B cell (primary cell): Measurements from ENCODE around the gene B4GALT1. TPM values are rescaled to one million over a fixed set of nuclear protein-coding genes. Genes with fewer than 3 reads are reported as not detected.
"Not testable (repeated sequence)": the region's sequence is repeated elsewhere in the genome, so short reads cannot be mapped to it uniquely, and the experiment has no call there.

Source experiments
- ATAC-seq: fragments of 200-7000 bp; cut with Tn5 transposase; one replicate; pipeline ENCODE4 v1.10.0; 2021; ENCODE audit warnings: low read depth, mild to moderate bottlenecking, moderate number of reproducible peaks, moderate library complexity
- CTCF ChIA-PET: fragments of 350-600 bp; sonication (Branson Sonifier 250); formaldehyde crosslinking; loops from one replicate; lab custom pipeline; 2021; ENCODE audit warnings: antibody characterized with exemption, inconsistent platforms; lab: Charles Lee
- POLR2A ChIA-PET: fragments of 350-600 bp; sonication (Branson Sonifier 250); formaldehyde crosslinking; loops from one replicate; lab custom pipeline; 2021; ENCODE audit warnings: antibody characterized with exemption; lab: Charles Lee
- DNase-seq: peaks from one replicate; pipeline ENCODE4 v3.0.0; 2013
- H2AFZ ChIP-seq: 2 replicates; pipeline ENCODE4 v1.6.1; 2012; ENCODE audit warnings: mild to moderate bottlenecking, low read depth, low read length; ENCODE audit not compliant: insufficient read depth, poor library complexity, severe bottlenecking
- H3K27ac ChIP-seq, 2 donors: 1 replicate in 1 of 2; 2 replicates in 1 of 2; pipeline ENCODE4 v1.5.1; 2012 to 2013; ENCODE audit warnings: low read length in 2 of 2, mild to moderate bottlenecking in 2 of 2, moderate library complexity in 1 of 2
- H3K27me3 ChIP-seq, 4 experiments: fragments of 200-600 bp in 1 of 4; sonication (generic) in 1 of 4; replicated peaks in 1 of 4; 1 replicate in 2 of 4; 2 replicates in 2 of 4; pipeline versions ENCODE4 v1.6.1 to v1.7.0; 2013 to 2016; ENCODE audit warnings: low read length in 3 of 4, mild to moderate bottlenecking in 2 of 4, mixed read lengths in 1 of 4, moderate library complexity in 1 of 4; ENCODE audit not compliant: insufficient read depth in 4 of 4, control insufficient read depth in 3 of 4; ENCODE audit errors: control extremely low read depth in 1 of 4
- H3K36me3 ChIP-seq, 2 experiments: replicated peaks in 1 of 2; 1 replicate in 1 of 2; 2 replicates in 1 of 2; pipeline versions ENCODE4 v1.6.1 to v1.7.1; 2013; ENCODE audit warnings: low read length in 1 of 2; ENCODE audit not compliant: insufficient read depth in 2 of 2, control insufficient read depth in 1 of 2; ENCODE audit errors: control extremely low read depth in 1 of 2, extremely low read depth in 1 of 2
- H3K4me1 ChIP-seq, 2 donors: fragments of 200-600 bp in 1 of 2; sonication (generic) in 1 of 2; 1 replicate in 1 of 2; 2 replicates in 1 of 2; pipeline versions ENCODE4 v1.5.1 to v1.6.1; 2013 to 2017; ENCODE audit warnings: low read length in 2 of 2; ENCODE audit not compliant: control insufficient read depth in 2 of 2, insufficient read depth in 2 of 2
- H3K4me2 ChIP-seq: replicated peaks from 2 replicates; pipeline ENCODE3; 2012; ENCODE audit warnings: mild to moderate bottlenecking, low read depth, low read length; ENCODE audit not compliant: poor library complexity, severe bottlenecking
- H3K4me3 ChIP-seq, 5 experiments: fragments of 200-600 bp in 1 of 5; sonication (generic) in 1 of 5; 1 replicate in 3 of 5; 2 replicates in 2 of 5; pipeline versions ENCODE4 v1.5.1 to v1.7.0; 2011 to 2016; ENCODE audit warnings: low read length in 4 of 5, mild to moderate bottlenecking in 4 of 5, low read depth in 2 of 5, control low read depth in 1 of 5, moderate library complexity in 1 of 5; ENCODE audit not compliant: insufficient read depth in 1 of 5; ENCODE audit errors: control extremely low read depth in 1 of 5, extremely low read depth in 1 of 5
- H3K79me2 ChIP-seq: fragments of 200-600 bp; sonication (generic); one replicate; pipeline ENCODE4 v1.6.0; 2016; ENCODE audit warnings: low read length; ENCODE audit not compliant: control insufficient read depth, insufficient read depth
- H3K9ac ChIP-seq: fragments of 200-600 bp; sonication (generic); 2 replicates; pipeline ENCODE4 v1.6.1; 2017; ENCODE audit warnings: mild to moderate bottlenecking, low read length, moderate library complexity
- H3K9me3 ChIP-seq, 3 donors: one replicate each; pipeline versions ENCODE4 v1.6.1 to v1.7.1; 2013; ENCODE audit warnings: low read length in 2 of 3; ENCODE audit not compliant: control insufficient read depth in 2 of 3, insufficient read depth in 1 of 3; ENCODE audit errors: control extremely low read depth in 1 of 3
- H4K20me1 ChIP-seq: 2 replicates; pipeline ENCODE4 v1.6.0; 2012; ENCODE audit warnings: mild to moderate bottlenecking, low read length; ENCODE audit not compliant: insufficient read depth, control insufficient read depth, poor library complexity, severe bottlenecking
- H3K27ac Mint-ChIP-seq: one replicate; pipeline ENCODE4 v1.8.0; 2021; ENCODE audit warnings: mixed read lengths
- H3K27me3 Mint-ChIP-seq: one replicate; pipeline ENCODE4 v1.8.0; 2021; ENCODE audit warnings: mixed read lengths
- H3K4me1 Mint-ChIP-seq: one replicate; pipeline ENCODE4 v1.8.0; 2021; ENCODE audit warnings: mixed read lengths
- H3K4me3 Mint-ChIP-seq: one replicate; pipeline ENCODE4 v1.8.0; 2021; ENCODE audit warnings: mixed read lengths
- H3K9me3 Mint-ChIP-seq: one replicate; pipeline ENCODE4 v1.8.0; 2022; ENCODE audit warnings: mixed read lengths; ENCODE audit not compliant: insufficient read depth
- CTCF ChIP-seq: fragments of 200-600 bp; IDR thresholded peaks from one replicate; pipeline ENCODE4 v1.8.0; 2022; ENCODE audit warnings: antibody characterized with exemption, mild to moderate bottlenecking
- EZH2 ChIP-seq: IDR thresholded peaks from 2 replicates; pipeline ENCODE4 v1.6.1; 2012; ENCODE audit warnings: borderline replicate concordance, low read depth, mild to moderate bottlenecking, moderate library complexity, low read length; ENCODE audit not compliant: insufficient read depth, poor library complexity, severe bottlenecking
- WGBS: methylation state at CpG from one replicate; pipeline ENCODE4 v1.1.5; 2013; ENCODE audit warnings: missing lambda C conversion rate; ENCODE audit not compliant: insufficient coverage; 5-methylcytosine and 5-hydroxymethylcytosine counted together
- intact Hi-C: fragments of 100-400 bp; cut with micrococcal nuclease; formaldehyde crosslinking; loops from one replicate; pipeline ENCODE4 v1.10.0; 2022
- polyA plus RNA-seq: library from polyadenylated mRNA; depleted of rRNA; stranded (reverse); fragments of >200 nt; gene quantifications from 2 replicates; pipeline ENCODE4 v1.2.3, GENCODE V29; 2012
- total RNA-seq, 2 donors: library from RNA; stranded (reverse); fragments of 120-200 nt in 1 of 2; gene quantifications; 1 replicate in 1 of 2; 2 replicates in 1 of 2; pipeline versions ENCODE4 v1.2.3 to v1.2.4, GENCODE V29; 2013 to 2022

B4GALT1 gene
- total and polyA plus RNA-seq, 2 donors (not counting 1 experiment from before 2014, with no cell fraction given), result 49.2 to 201 TPM

DNA sequence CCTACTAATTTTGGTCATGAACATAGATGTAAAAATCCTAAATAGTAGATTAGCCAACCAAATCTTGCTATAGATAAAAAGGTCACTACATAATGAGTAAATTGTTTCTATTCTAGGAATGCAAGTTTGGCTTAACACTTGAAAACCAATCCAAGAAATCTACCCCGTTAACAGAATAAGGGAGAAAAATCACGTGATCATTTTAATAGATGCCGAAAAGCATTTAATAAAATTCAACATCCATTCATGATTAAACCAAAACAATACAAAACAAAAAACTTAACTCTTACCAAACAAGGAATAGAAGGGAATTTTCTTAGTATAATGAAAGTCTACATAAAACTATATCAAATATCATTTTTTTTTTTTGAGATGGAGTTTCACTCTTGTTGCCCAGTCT, 69.9 kb downstream of the B4GALT1 start:
- H3K27ac Mint-ChIP-seq, result no peak overlapping the region
- H3K9me3 Mint-ChIP-seq, result no peaks in the 10 kb centered on the region
- TF ChIP-seq CTCF (no peak), EZH2 (no peak)
- ChIA-PET POLR2A (no interaction called here), CTCF (interaction anchor here (1.5 kb wide), 1 partner anchor 129 kb away, joined by 4 read pairs; no protein-coding TSS in a partner anchor)
- H3K4me2 ChIP-seq, result no peak overlapping the region
- no peak for DNase-seq
- H3K36me3 ChIP-seq, result no peaks in the 10 kb centered on the region
- no peaks in the 10 kb centered on the region for H3K27me3 ChIP-seq
- intact Hi-C loops, result no loop called here
- no peak overlapping the region for H2AFZ ChIP-seq
- no peak overlapping the region for H3K9ac ChIP-seq
- no peaks in the 10 kb centered on the region for H3K9me3 ChIP-seq
- no peak overlapping the region for H3K4me3 ChIP-seq
- H3K27ac ChIP-seq, result no peak overlapping the region
- no peaks in the 10 kb centered on the region for H3K79me2 ChIP-seq
- H3K4me1 ChIP-seq, result no peaks in the 10 kb centered on the region
- ATAC-seq, result no peak
- no peaks in the 10 kb centered on the region for H4K20me1 ChIP-seq
- H3K27me3 Mint-ChIP-seq, result no peaks in the 10 kb centered on the region
- no CpG with 5 or more reads among the region's 3 CpGs for WGBS
- no peak overlapping the region for H3K4me3 Mint-ChIP-seq
- no peaks in the 10 kb centered on the region for H3K4me1 Mint-ChIP-seq

DNA sequence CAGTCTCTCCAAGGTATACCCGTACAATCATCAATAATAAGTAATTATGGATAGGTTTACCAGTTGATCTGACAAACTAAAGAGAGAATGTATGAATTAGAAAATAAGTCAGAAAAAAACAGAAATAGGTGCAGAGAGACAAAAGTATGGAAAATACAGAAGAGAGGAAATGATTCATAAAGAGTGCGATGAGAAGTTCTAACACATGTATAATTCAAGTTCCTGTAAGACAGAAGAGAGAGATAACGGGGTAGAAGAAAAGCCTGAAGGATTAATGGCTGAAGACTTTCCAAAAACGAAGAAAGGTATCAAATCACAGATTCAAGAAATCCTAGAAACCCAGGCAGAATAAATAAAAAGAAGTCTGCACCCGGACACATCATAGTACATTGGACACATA, 74.5 kb downstream of the B4GALT1 start:
- Histone ChIP-seq H3K9ac (no peak overlapping the region), H2AFZ (no peak overlapping the region), H3K4me2 (no peak overlapping the region), H3K79me2 (no peaks in the 10 kb centered on the region), H3K9me3 (no peaks in the 10 kb centered on the region), H3K27me3 (no peaks in the 10 kb centered on the region), H3K36me3 (no peaks in the 10 kb centered on the region), H3K27ac (no peak overlapping the region), H3K4me3 (no peak overlapping the region), H4K20me1 (no peaks in the 10 kb centered on the region), H3K4me1 (no peaks in the 10 kb centered on the region)
- Mint-ChIP-seq H3K9me3 (no peaks in the 10 kb centered on the region), H3K4me1 (no peaks in the 10 kb centered on the region), H3K27me3 (no peaks in the 10 kb centered on the region), H3K27ac (no peak overlapping the region), H3K4me3 (no peak overlapping the region)
- ChIA-PET CTCF (no interaction called here), POLR2A (no interaction called here)
- ATAC-seq, result no peak
- no CpG with 5 or more reads among the region's 5 CpGs for WGBS
- intact Hi-C loops, result no loop called here
- no peak for DNase-seq
- TF ChIP-seq EZH2 (no peak), CTCF (no peak)

DNA sequence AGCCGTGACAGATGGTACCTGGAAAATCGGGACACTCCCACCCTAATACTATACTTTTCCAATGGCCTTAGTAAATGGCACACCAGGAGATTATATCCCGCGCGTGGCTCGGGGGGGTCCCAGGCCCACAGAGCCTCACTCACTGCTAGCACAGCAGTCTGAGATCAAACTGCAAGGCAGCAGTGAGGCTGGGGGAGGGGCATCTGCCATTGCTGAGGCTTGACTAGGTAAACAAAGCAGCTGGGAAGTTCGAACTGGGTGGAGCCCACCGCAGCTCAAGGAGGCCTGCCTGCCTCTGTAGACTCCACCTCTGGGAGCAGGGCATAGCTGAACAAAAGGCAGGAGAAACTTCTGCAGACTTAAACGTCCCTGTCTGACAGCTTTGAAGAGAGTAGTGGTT, 81.5 kb downstream of the B4GALT1 start:
- H3K79me2 ChIP-seq, result peaks cover 10% of the 10 kb centered on the region
- H3K9me3 Mint-ChIP-seq, H3K4me2 ChIP-seq, H2AFZ ChIP-seq, H3K36me3 ChIP-seq, intact Hi-C loops, H3K27me3 ChIP-seq, H3K4me3 ChIP-seq, H4K20me1 ChIP-seq, H3K9me3 ChIP-seq, H3K27ac Mint-ChIP-seq, H3K27me3 Mint-ChIP-seq, DNase-seq, H3K27ac ChIP-seq, H3K4me3 Mint-ChIP-seq, ATAC-seq, H3K9ac ChIP-seq: not testable (repeated sequence)
- WGBS, result 91% methylated on average over 8 of the region's 9 CpGs
- ChIA-PET CTCF (interaction anchor here (16.1 kb wide), 1 partner anchor 140 kb away, joined by 217 read pairs; no protein-coding TSS in a partner anchor), POLR2A (interaction anchor here (0.6 to 0.7 kb wide), 2 partner anchors 40 to 141 kb away, joined by 3 read pairs; no protein-coding TSS in a partner anchor)
- H3K4me1 Mint-ChIP-seq, result peaks cover 32% of the 10 kb centered on the region
- peaks cover 29 to 33% of the 10 kb centered on the region in 2 donors for H3K4me1 ChIP-seq
